Limb (tissue), 2 donors: Measurements from ENCODE around the gene FUT8.
"Not testable (repeated sequence)": the region's sequence is repeated elsewhere in the genome, so short reads cannot be mapped to it uniquely, and the experiment has no call there.

Experiments
- DNase-seq, 2 donors: peaks; one replicate each; pipeline ENCODE4 v3.0.0-alpha.2; 2016; ENCODE audit errors: extremely low spot score in 2 of 2

The FUT8 gene

GRCh38 chr14:65704437-65704836, 291.9 kb downstream of the FUT8 start:
- DNase-seq: no peak

DNA sequence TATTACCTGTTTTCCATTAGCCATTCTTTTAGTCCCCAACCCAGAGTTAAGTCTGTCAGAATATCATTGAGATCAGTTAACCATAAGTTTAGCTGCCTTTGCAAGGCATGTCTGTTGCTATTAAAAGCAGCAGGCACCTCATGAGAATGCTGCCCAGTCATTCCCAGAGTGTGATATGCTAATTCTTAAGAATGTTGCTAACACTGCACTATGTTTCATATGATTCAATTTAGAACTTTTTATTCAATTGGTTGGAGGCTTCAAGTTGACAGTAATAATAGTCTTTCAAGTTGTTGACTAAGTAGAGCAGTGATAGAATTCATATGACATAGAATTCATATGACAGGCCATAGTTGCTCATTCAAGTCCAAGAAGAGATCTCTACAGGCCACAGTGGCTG, 292.3 kb downstream of the FUT8 start:
- no peak for DNase-seq

DNA sequence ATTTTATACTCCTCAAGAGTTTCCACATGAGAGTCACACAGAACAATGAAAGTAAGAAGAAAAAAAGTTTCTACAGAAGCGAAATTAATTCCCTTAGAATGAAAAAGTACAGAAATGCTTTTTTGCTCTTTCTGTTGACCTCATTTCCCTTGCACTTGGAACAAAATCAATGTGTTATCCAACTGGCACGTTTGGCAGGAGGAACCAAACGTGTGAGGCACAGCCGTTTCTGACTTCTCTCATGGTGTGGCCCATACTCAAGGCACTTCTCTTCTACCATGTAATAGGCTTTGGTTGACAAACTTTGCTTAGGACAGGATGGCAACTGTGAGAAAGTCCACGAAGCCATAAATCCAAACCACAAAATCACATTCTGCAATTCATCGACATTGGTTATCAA, 297.0 kb downstream of the FUT8 start:
- DNase-seq: no peak

GRCh38 chr14:65716813-65717212, 304.3 kb downstream of the FUT8 start:
- not testable (repeated sequence) for DNase-seq

GRCh38 chr14:65717384-65717915, 304.9 kb downstream of the FUT8 start:
- not testable (repeated sequence) for DNase-seq

DNA sequence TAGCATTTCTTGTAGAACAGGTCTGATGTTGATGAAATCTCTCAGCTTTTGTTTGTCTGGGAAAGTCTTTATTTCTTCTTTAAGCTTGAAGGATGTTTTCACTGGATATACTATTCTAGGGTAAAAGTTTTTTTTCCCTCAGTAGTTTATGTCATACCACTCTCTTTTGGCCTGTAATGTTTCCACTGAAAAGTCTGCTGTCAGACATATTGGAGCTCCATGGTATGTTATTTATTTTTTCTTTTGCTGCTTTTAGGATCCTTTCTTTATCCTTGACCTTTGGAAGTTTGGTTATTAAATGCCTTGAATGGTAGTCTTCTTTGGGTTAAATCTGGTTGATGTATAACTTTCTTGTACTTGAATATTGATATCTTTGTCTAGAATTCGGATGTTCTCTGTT, 306.1 kb downstream of the FUT8 start:
- DNase-seq: no peak

DNA sequence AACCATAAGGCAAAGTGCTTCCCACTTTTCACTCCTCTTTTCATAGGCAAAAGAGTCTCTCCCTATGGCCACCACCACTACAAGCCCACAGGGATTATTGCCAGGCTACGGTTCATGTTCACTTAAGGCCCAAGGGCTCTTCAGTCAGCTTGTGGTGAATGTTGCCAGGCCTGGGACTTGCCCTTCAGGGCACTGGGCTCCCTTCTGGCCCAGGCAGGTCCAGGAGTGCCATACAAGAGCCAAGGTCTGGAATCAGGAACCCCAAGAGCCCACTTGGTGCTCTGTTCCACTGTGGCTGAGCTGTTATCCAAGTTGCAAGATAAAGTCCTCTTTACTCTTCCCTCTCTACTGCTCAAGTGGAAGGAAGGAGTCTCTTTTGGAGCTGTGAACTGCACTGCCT, 307.6 kb downstream of the FUT8 start:
- DNase-seq: no peak

GRCh38 chr14:65720743-65721142, 308.2 kb downstream of the FUT8 start:
- no peak for DNase-seq

- no peak for DNase-seq
These were observed 310.8 kb downstream of the FUT8 start for GRCh38 chr14:65723348-65723747.

- DNase-seq: no peak
These were observed 316.1 kb downstream of the FUT8 start for GRCh38 chr14:65728604-65729003.

DNA sequence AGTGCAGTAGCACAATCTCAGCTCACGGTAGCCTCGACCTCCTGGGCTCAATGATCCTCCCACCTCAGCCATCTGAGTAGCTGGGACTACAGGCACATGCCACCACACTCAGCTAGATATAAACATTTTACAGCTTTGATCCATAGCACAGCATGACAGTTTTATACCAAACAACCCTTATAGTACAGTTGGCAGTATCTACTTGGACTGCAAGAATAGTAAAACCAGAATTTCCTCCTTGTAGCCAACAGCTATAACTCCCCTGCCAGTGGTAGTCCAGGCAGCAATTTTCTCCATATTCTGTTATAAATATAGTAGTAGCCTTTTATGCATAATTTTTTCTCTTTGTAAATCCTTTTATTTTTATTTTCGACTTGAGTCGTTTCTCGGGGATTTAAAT, 317.0 kb downstream of the FUT8 start:
- no peak for DNase-seq

DNA sequence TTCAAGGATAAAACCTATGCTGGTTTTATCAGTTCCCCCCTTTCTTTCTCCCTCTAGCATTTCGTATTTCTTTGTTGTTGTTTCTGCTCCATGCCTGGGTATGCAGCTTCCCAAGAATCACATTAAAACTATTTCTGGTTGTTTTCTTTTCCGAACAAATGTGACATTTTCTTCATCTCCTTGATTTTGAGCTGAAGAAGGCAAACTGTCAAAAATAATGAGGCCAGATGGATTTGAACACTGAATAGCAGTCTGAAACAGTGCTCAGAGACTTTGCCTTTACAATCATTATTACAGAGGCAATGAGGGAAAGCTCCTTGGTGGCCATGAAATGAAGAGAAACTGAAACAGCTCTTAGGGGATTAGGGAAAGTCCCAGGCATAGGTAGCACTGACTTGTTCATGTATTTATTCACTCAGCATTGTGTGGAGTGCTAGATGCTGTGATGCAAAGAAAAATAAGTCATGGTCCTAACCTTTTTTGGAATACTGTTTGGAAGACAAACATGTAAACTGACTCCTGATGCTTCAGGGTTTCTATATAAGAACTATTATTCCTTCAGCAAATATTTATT, 319.5 kb downstream of the FUT8 start:
- no peak for DNase-seq

- DNase-seq: no peak
These were observed 325.8 kb downstream of the FUT8 start for GRCh38 chr14:65738339-65738738.

DNA sequence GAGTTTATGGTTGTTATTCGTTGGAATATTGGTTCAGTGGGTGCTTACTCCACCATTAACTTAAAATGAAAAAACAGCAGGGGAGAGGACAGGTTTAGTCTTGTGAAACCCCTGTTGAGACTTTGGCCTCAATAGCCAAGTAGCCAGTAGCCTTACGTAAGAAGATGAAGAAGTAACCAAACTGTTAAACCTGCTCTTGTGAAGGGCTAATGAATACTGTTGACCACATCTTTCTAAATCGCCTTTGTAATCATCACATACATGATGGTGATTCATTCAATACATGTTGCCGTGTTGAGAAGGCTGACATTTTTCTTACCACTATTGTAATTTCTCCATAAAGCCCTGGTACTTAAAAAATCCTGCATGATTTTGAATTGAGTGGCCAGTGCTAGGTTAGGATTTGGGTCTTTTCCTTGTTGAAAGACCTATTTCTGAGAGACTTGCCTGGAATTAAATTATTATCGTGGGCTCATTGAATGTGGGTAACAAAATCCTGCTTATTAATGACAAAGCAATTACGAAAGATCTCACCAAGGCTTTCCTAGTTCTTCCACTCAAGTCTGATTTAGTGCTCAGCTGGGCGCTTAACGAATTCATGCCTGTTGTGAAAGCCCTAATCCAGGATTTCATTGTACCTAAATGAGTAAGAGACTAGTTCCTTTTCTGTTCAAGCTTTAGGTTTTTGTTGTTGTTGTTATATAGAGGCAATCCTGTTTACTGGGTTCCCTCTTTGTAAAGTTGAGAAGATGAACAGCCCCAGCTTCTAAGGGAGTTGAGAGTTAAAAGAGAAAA, 333.1 kb downstream of the FUT8 start:
- DNase-seq: no peak

- no peak for DNase-seq
These were observed 336.3 kb downstream of the FUT8 start for GRCh38 chr14:65748796-65749195.

DNA sequence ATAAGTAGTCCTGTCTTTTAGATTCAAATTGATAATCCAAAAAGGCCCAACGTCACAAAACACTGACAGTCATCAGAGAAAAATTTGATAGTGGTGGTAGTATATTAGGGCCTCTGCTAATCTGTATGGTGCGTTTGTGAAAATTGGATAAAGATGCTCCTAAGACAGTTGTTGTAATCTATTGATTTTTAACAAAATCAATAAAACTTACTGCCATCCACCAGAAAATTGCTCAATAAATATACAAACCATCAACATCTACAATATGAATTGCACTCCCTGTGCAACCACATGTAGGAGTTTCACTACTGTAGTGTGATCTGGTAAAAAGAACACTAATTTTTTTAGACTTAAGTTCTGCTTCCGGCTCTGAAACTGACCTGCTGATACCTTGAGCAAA, 336.8 kb downstream of the FUT8 start:
- no peak for DNase-seq

- no peak for DNase-seq
These were observed 338.4 kb downstream of the FUT8 start for GRCh38 chr14:65750906-65751305.

GRCh38 chr14:65751510-65751909, 339.0 kb downstream of the FUT8 start:
- no peak for DNase-seq

DNA sequence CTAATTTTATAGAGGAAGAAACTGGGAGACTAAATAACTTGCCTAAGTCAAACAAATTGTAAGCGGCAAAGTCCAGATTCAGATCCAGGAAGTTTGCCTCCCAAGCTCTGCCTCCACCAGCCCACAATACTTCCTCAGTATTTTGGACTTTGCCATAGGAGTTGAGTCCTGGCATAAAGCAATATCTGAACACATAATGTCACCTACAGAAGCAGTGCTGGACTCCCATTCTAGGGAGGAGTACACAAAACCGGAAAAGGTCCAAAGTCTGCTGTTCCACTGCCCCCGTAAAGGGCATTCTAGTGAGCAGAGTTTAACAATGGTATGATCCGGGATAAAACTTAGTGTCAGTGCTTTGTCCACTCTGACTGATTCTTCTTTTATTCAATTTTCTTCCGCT, 340.5 kb downstream of the FUT8 start:
- DNase-seq: no peak

DNA sequence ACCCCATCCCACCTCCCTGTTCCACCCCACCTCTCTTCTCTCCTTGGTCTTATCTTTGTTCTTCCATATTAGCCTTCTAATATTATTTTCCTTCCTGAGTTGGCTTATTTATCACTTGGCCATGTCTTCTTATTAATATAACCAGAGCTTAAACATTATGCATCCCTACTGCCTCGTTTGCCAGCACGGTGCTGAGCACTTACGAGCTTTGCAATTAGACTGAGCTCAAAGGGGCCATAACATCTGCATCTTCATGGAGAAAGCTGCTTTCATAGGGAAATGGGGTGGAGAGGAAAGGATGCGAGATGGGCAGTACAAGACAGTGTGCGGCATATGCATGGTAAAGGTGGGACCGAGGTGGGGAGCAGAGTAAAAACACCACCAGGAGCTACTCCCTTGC, 342.8 kb downstream of the FUT8 start:
- no peak for DNase-seq

DNA sequence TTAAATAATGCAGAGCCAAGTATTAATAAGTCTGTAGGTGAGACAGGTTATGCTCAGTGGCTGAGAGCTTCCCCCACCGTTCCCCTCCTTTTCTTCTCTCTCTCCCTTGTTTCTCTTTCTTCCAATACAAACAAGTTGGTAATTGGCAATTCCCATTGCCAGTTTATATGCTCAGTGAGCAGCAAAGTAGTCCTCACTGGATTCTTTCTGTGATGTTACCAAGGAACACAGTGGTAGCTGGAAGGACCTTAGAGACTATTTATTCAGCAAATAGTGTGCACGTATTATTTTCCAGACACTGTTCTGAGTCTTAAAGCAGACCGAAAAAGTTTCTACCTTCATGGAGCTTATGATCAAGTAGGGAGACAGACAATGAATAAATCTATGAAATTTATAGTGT, 344.4 kb downstream of the FUT8 start:
- DNase-seq: no peak

- DNase-seq: no peak
These were observed 356.6 kb downstream of the FUT8 start for GRCh38 chr14:65769151-65769550.

DNA sequence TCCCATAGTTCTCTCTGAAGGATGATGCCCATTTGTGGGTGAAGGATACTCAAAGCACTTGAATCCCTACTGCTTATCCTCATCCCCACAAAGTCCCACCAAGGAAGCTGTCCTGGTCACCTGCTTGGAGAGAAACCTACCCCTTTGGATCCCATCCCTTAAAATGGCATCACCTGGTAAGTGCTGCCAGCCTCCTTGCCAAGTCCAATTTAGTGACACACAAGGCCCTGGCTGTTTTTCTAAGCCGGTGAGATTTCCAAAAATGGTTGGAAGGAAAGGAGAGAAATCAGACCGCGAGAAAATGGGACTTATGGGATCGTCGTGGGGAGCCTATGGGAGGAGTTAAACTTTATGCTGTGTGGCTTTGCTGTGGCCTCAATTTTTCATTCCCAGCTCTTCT, 358.2 kb downstream of the FUT8 start:
- no peak for DNase-seq
